A549 (cell line): ENCODE measurements around the gene C12orf42. TPM values are rescaled to one million over a fixed set of nuclear protein-coding genes. Genes with fewer than 3 reads are reported as not detected.
A peak's percentile ranks its signal among the peaks of the same experiment; 100 is the strongest.

Experiments
- ATAC-seq, 2 experiments: fragments of 200-7000 bp in 1 of 2; fragments of >200 bp in 1 of 2; cut with Nextera tagmentation in 1 of 2; cut with Tn5 transposase in 1 of 2; 3 replicates each; pipeline versions ENCODE4 v1.8.0 to v1.9.1; 2018 to 2020; ENCODE audit warnings: mild to moderate bottlenecking in 1 of 2, moderate library complexity in 1 of 2
- CTCF ChIA-PET: fragments of 300-600 bp; sonication (Branson Sonifier 250); formaldehyde crosslinking; extraction: SDS; loops from one replicate; lab custom pipeline; 2021; ENCODE audit warnings: antibody characterized with exemption, inconsistent platforms; lab: Yijun Ruan, JAX
- POLR2A ChIA-PET: fragments of 350-600 bp; formaldehyde crosslinking; extraction: SDS; loops from one replicate; lab custom pipeline; 2021; ENCODE audit warnings: antibody characterized with exemption, inconsistent platforms; lab: Yijun Ruan, JAX
- DNase-seq, 2 experiments: peaks; one replicate each; pipeline versions ENCODE4 v3.0.0 to v3.0.0-alpha.2; 2011 to 2016; ENCODE audit warnings: low read depth in 1 of 2, low spot score in 1 of 2
- FAIRE-seq: peaks from 2 replicates; lab custom pipeline; 2011; peaks lifted over from hg19 to GRCh38; lab: Jason Lieb, UNC
- H3K27ac ChIP-seq, 2 experiments: fragments of >200 bp; sonication (Bioruptor Twin); formaldehyde crosslinking; 3 replicates each; pipeline ENCODE4 v1.5.1; 2016 to 2017
- H3K4me1 ChIP-seq: fragments of >200 bp; sonication (Bioruptor Twin); formaldehyde crosslinking; 3 replicates; pipeline ENCODE4 v1.6.1; 2016
- H3K4me2 ChIP-seq: fragments of >200 bp; sonication (Bioruptor Twin); formaldehyde crosslinking; 3 replicates; pipeline ENCODE4 v1.6.1; 2016
- H3K4me3 ChIP-seq: fragments of >200 bp; sonication (Bioruptor Twin); formaldehyde crosslinking; 3 replicates; pipeline ENCODE4 v1.5.1; 2016
- H3K9me3 ChIP-seq: fragments of >200 bp; sonication (Bioruptor Twin); formaldehyde crosslinking; 3 replicates; pipeline ENCODE4 v1.6.1; 2016
- CBX8 ChIP-seq: fragments of 200-600 bp; sonication (generic); IDR thresholded peaks from 2 replicates; pipeline ENCODE4 v1.6.1; 2016
- CTCF ChIP-seq: fragments of >200 bp; sonication (Bioruptor Twin); formaldehyde crosslinking; IDR thresholded peaks from 3 replicates; pipeline ENCODE4 v1.5.1; 2016
- E2F6 ChIP-seq: IDR thresholded peaks from 2 replicates; pipeline ENCODE4 v1.6.1; 2012; ENCODE audit warnings: low read depth, borderline replicate concordance
- EHMT2 ChIP-seq: fragments of 200-600 bp; sonication (generic); IDR thresholded peaks from 2 replicates; pipeline ENCODE4 v1.6.1; 2016; ENCODE audit warnings: antibody characterized with exemption, low read depth, mild to moderate bottlenecking, moderate library complexity
- EP300 ChIP-seq, 2 experiments: fragments of >200 bp; sonication (Bioruptor Twin); formaldehyde crosslinking; IDR thresholded peaks; 2 replicates in 1 of 2; 3 replicates in 1 of 2; pipeline ENCODE4 v1.6.1; 2016 to 2017
- HDAC2 ChIP-seq: fragments of 200-600 bp; sonication (generic); IDR thresholded peaks from 2 replicates; pipeline ENCODE4 v1.6.1; 2016
- HOXB5 ChIP-seq: fragments of 250-450 bp; sonication (Bioruptor Pico); IDR thresholded peaks from 2 replicates; pipeline ENCODE4 v1.5.0; 2020; ENCODE audit warnings: mild to moderate bottlenecking, moderate library complexity
- JUNB ChIP-seq: fragments of >200 bp; sonication (Bioruptor Twin); formaldehyde crosslinking; IDR thresholded peaks from 2 replicates; pipeline ENCODE4 v1.6.1; 2016
- KDM5A ChIP-seq: fragments of 200-600 bp; sonication (generic); IDR thresholded peaks from 2 replicates; pipeline ENCODE4 v1.6.1; 2016; ENCODE audit warnings: antibody characterized with exemption, mild to moderate bottlenecking
- MAFK ChIP-seq: fragments of 450-650 bp; IDR thresholded peaks from 2 replicates; pipeline ENCODE4 v1.6.1; 2014; ENCODE audit not compliant: partially characterized antibody
- MAX ChIP-seq: IDR thresholded peaks from 2 replicates; pipeline ENCODE4 v1.6.1; 2012
- PBX3 ChIP-seq: IDR thresholded peaks from 2 replicates; pipeline ENCODE4 v1.6.1; 2012
- POLR2A ChIP-seq: IDR thresholded peaks from 2 replicates; pipeline ENCODE4 v1.6.1; 2012; ENCODE audit warnings: mild to moderate bottlenecking, low read length
- RAD21 ChIP-seq, 2 experiments: fragments of >200 bp in 1 of 2; sonication (Bioruptor Twin) in 1 of 2; formaldehyde crosslinking in 1 of 2; IDR thresholded peaks in 1 of 2; conservative IDR thresholded peaks in 1 of 2; 2 replicates in 1 of 2; 3 replicates in 1 of 2; pipeline ENCODE4 v1.6.1; 2012 to 2018; ENCODE audit warnings: inconsistent platforms in 1 of 2
- REST ChIP-seq: fragments of 200-600 bp; sonication (generic); IDR thresholded peaks from 2 replicates; pipeline ENCODE4 v1.6.1; 2016; ENCODE audit warnings: antibody characterized with exemption, mild to moderate bottlenecking, moderate library complexity
- RNF2 ChIP-seq: fragments of 200-600 bp; sonication (generic); IDR thresholded peaks from 2 replicates; pipeline ENCODE4 v1.6.1; 2016; ENCODE audit warnings: low read depth, mild to moderate bottlenecking, antibody characterized with exemption, moderate library complexity, borderline replicate concordance
- SMC3 ChIP-seq: fragments of >200 bp; sonication (Bioruptor Twin); formaldehyde crosslinking; IDR thresholded peaks from 3 replicates; pipeline ENCODE4 v1.6.1; 2018; ENCODE audit warnings: inconsistent platforms
- USF2 ChIP-seq: fragments of 450-650 bp; IDR thresholded peaks from 2 replicates; pipeline ENCODE4 v1.6.1; 2014; ENCODE audit warnings: antibody characterized with exemption
- ZFP36 ChIP-seq: fragments of 450-650 bp; IDR thresholded peaks from 2 replicates; pipeline ENCODE4 v1.6.1; 2014; ENCODE audit warnings: borderline replicate concordance; ENCODE audit not compliant: partially characterized antibody
- WGBS: methylation state at CpG from one replicate; pipeline ENCODE4 v1.1.6; 2017; ENCODE audit errors: missing lambda C conversion rate; 5-methylcytosine and 5-hydroxymethylcytosine counted together
- polyA minus RNA-seq: library from RNA; depleted of rRNA, polyadenylated mRNA; stranded (reverse); fragments of >200 nt; gene quantifications from 2 replicates; pipeline ENCODE4 v1.2.3, GENCODE V29; 2011; rRNA and poly(A)+ RNA removed
- polyA plus RNA-seq, 4 experiments: library from polyadenylated mRNA; depleted of rRNA in 3 of 4; stranded (reverse); fragments of >200 nt; fragmentation: RNase III in 1 of 4; extraction: RNeasy Plus Mini Kit Qiagen cat#74134 plus additional on column Dnase treatment in 1 of 4; gene quantifications; 2 replicates in 3 of 4; 3 replicates in 1 of 4; pipeline ENCODE4 v1.2.3, GENCODE V29; 2011 to 2017

The C12orf42 gene
- polyA plus RNA-seq (2011; rRNA removed) (not detected in 2 replicates), polyA plus RNA-seq (2017; fragmentation: RNase III; extraction: RNeasy Plus Mini Kit Qiagen cat#74134 plus additional on column Dnase treatment) (not detected in 3 replicates), polyA minus RNA-seq (not detected in 2 replicates)
- not detected in 2 replicates for polyA plus RNA-seq (2012; cell fraction: cytosol; rRNA removed)
- 0.04 TPM in 1 of 2 replicates, not detected in the other for polyA plus RNA-seq (2012; cell fraction: nucleus; rRNA removed)

GRCh38 chr12:103495469-103496456, at the start of gene C12orf42:
Gene C12orf42, minus strand, starts transcription at chr12:103495968. Its CDS starts 17,542 bp downstream, at chr12:103478426.
- CTCF ChIA-PET: interaction anchor here (0.6 to 9.8 kb wide), 16 partner anchors 9 to 613 kb away, joined by 3 to 134 read pairs (median 4); no protein-coding TSS in a partner anchor
- ATAC-seq (peak; percentile 91 to 95), FAIRE-seq (no peak), DNase-seq (peak; percentile 75 to 80)
- Histone ChIP-seq H3K27ac (peak within 1 kb of the TSS; percentile 26 to 72; a peak in 4 of 6 replicates), H3K9me3 (no peaks in the 10 kb centered on the region), H3K4me2 (peak within 1 kb of the TSS; percentile 86), H3K4me1 (peaks cover 14% of the 10 kb centered on the region; the same call in 2 of the 3 replicates), H3K4me3 (peak within 1 kb of the TSS; percentile 54)
- TF ChIP-seq POLR2A: no peak
- 0 out of 2 replicates have a peak, but pooled peaks have one; percentile 66 for TF ChIP-seq RNF2
- no peak for TF ChIP-seq CBX8
- TF ChIP-seq MAX: peak; percentile 76
- TF ChIP-seq KDM5A: no peak
- no peak for TF ChIP-seq PBX3
- no peak for TF ChIP-seq ZFP36
- TF ChIP-seq RAD21 (conservative IDR thresholded peaks at IDR 0.05 in 1 of 2, IDR thresholded peaks at IDR 0.05 in 1 of 2): peak; percentile 85 to 92
- no peak for TF ChIP-seq EP300 (IDR thresholded peaks at IDR 0.05)
- no peak for TF ChIP-seq HDAC2
- no peak for TF ChIP-seq USF2
- TF ChIP-seq MAFK: no peak
- no peak for TF ChIP-seq JUNB
- TF ChIP-seq SMC3: peak; percentile 83
- TF ChIP-seq EHMT2: no peak
- TF ChIP-seq CTCF: peak; percentile 86
- no peak for TF ChIP-seq HOXB5 (CRISPR knock-in tag)
- TF ChIP-seq REST: no peak
- TF ChIP-seq E2F6: peak; percentile 80; the same call in 1 of the 2 replicates
- 4% methylated on average over 15 of the region's 77 CpGs for WGBS
- POLR2A ChIA-PET: no interaction called here
